T-helper 17 cell (primary cell): Measurements from ENCODE around the gene MICAL2. TPM values are rescaled to one million over a fixed set of nuclear protein-coding genes. Genes with fewer than 3 reads are reported as not detected.
A peak's percentile ranks its signal among the peaks of the same experiment; 100 is the strongest.

ENCODE experiments used
- ATAC-seq: fragments of 150-1000 bp; cut with Tn5 transposase; 2 replicates; pipeline ENCODE4 v1.10.0; 2021; ENCODE audit warnings: mild to moderate bottlenecking, moderate library complexity
- DNase-seq, 3 donors: peaks; one replicate each; pipeline versions ENCODE4 v3.0.0 to v3.0.0-alpha.2; 2020 to 2021
- H3K9me3 ChIP-seq: one replicate; pipeline ENCODE4 v1.7.0; 2013; ENCODE audit warnings: low read length, mild to moderate bottlenecking; ENCODE audit not compliant: control insufficient read depth, poor library complexity, severe bottlenecking
- H3K27ac Mint-ChIP-seq: one replicate; pipeline ENCODE4 v1.8.0; 2022; ENCODE audit warnings: mild to moderate bottlenecking, moderate library complexity, mixed read lengths
- H3K27me3 Mint-ChIP-seq: one replicate; pipeline ENCODE4 v1.8.0; 2022; ENCODE audit warnings: mixed read lengths
- H3K36me3 Mint-ChIP-seq: one replicate; pipeline ENCODE4 v1.8.0; 2022; ENCODE audit warnings: low read depth, mixed read lengths
- H3K4me1 Mint-ChIP-seq: one replicate; pipeline ENCODE4 v1.8.0; 2022; ENCODE audit warnings: mild to moderate bottlenecking, mixed read lengths
- H3K4me3 Mint-ChIP-seq: one replicate; pipeline ENCODE4 v1.8.0; 2022; ENCODE audit warnings: mild to moderate bottlenecking, moderate library complexity, mixed read lengths
- total RNA-seq, 4 donors: library from RNA in 2 of 4; stranded (reverse) in 2 of 4; gene quantifications; one replicate each; pipeline ENCODE4 v1.2.3 and lab custom pipeline; 2022 to 2026

Gene MICAL2
- total RNA-seq, 2 donors from 2014 or later = 52.0 to 66.9 TPM

DNA sequence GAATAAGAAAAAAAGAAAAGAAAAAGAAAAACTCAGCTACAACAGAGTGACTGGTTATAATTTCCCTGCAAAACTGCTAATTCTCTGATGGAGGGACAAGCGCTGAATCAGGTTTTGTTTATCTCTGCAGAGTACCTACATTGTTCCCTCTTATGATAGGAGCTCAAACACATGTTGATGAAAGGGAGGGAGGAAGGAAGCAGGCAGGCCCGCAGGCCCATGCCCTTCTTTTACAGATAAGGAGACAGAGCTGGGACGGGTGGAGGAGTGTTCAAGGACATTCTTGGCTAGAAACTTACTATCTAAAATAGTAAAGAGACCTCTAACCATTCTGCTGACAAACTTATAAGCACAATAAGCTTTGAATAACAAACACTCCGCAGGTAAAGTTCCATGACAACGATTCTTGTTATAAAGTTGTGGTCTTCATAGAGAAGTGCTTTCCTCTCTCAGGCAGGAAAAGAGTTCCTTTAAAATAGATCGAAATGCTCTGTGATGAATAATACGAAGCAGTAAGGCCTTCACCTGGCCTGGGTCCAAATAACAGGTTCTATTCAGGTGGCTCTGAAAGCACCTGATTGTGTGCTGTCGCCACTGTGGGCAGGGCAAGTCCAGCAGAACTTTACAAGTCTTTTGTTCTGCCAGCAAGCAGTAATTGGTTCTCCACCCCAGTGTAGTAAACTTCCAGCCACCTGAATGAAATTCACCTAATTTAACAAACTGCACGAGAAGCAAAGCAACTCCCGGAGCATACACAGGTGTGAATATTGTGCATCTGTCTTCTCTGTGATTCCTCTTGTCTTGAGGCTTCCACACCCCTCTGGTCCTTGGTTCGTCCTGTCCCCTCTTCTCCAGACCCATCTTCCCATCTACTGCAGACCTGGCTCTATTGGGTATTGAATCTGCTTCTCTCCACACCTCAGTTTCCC is 15.3 kb upstream of the MICAL2 start:
- H3K27ac Mint-ChIP-seq = no peak overlapping the region
- no peaks in the 10 kb centered on the region for H3K27me3 Mint-ChIP-seq
- ATAC-seq (no peak), DNase-seq (no peak)
- H3K4me3 Mint-ChIP-seq = no peak overlapping the region
- peaks cover 30% of the 10 kb centered on the region for H3K4me1 Mint-ChIP-seq
- peaks cover 3% of the 10 kb centered on the region for H3K36me3 Mint-ChIP-seq
- no peaks in the 10 kb centered on the region for H3K9me3 ChIP-seq

GRCh38 chr11:12097219-12097618 is 13.2 kb upstream of the MICAL2 start:
- DNase-seq = no peak
- H3K27ac Mint-ChIP-seq = no peak overlapping the region
- peaks cover 18% of the 10 kb centered on the region for H3K4me1 Mint-ChIP-seq
- no peak overlapping the region for H3K4me3 Mint-ChIP-seq
- no peaks in the 10 kb centered on the region for H3K27me3 Mint-ChIP-seq
- peaks cover 3% of the 10 kb centered on the region for H3K36me3 Mint-ChIP-seq
- no peaks in the 10 kb centered on the region for H3K9me3 ChIP-seq
- ATAC-seq = no peak

DNA sequence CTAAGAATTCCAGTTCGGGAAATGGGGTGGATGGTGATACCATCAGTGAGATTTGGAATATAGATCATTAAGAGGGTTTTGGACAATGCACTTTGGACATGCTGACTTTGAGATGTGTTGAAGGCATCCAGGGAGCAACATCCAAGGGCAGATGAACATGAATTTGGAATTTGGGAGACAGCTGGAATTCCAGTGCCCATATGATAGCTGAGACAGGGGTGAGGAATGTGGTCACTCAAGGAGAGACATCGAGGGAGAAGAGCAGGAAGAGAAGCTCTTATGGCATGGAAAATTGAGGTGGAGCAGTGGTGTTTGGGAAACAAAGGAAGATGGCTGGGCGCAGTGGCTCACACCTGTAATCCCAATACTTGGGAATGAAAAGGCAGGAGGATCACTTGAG is 11.8 kb upstream of the MICAL2 start:
- Mint-ChIP-seq H3K27ac (peak overlapping the region; percentile 41), H3K27me3 (no peaks in the 10 kb centered on the region), H3K36me3 (peaks cover 3% of the 10 kb centered on the region), H3K4me1 (peaks cover 21% of the 10 kb centered on the region), H3K4me3 (no peak overlapping the region)
- no peaks in the 10 kb centered on the region for H3K9me3 ChIP-seq
- ATAC-seq (no peak), DNase-seq (no peak)

- no peak for ATAC-seq
- Mint-ChIP-seq H3K27me3 (no peaks in the 10 kb centered on the region), H3K4me1 (peaks cover 17% of the 10 kb centered on the region), H3K4me3 (no peak overlapping the region), H3K27ac (peak overlapping the region; percentile 41), H3K36me3 (peaks cover 3% of the 10 kb centered on the region)
- no peaks in the 10 kb centered on the region for H3K9me3 ChIP-seq
- DNase-seq = no peak
Measured at GRCh38 chr11:12099132-12099873, 11.1 kb upstream of the MICAL2 start.

DNA sequence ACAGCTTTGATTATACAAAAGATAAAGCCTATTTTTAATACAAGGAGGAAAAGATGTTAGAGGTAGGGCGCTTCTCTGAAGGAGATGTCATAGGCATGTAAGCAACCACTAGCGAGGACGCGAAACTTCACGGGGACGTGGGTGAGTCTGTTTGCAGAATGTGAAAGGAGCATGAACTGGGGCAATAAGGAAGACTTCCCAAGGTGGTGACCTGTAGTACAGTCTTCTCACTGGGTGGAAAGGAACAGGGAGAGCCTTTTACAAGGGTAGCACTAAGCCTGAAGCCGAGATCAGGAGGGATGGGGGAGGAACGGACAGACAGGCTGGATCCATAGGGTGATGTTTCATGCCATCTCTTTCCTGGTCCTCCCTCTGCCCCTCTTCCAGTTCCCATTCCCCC is 10.0 kb upstream of the MICAL2 start:
- Mint-ChIP-seq H3K27me3 (no peaks in the 10 kb centered on the region), H3K4me3 (no peak overlapping the region), H3K27ac (peak overlapping the region; percentile 14), H3K4me1 (peaks cover 17% of the 10 kb centered on the region), H3K36me3 (peaks cover 3% of the 10 kb centered on the region)
- DNase-seq (no peak), ATAC-seq (no peak)
- no peaks in the 10 kb centered on the region for H3K9me3 ChIP-seq

GRCh38 chr11:12100841-12101242 is 9.5 kb upstream of the MICAL2 start:
- no peak for DNase-seq
- Mint-ChIP-seq H3K4me1 (peaks cover 14% of the 10 kb centered on the region), H3K4me3 (no peak overlapping the region), H3K27me3 (no peaks in the 10 kb centered on the region), H3K27ac (peak overlapping the region; percentile 14), H3K36me3 (no peaks in the 10 kb centered on the region)
- H3K9me3 ChIP-seq = no peaks in the 10 kb centered on the region
- no peak for ATAC-seq

DNA sequence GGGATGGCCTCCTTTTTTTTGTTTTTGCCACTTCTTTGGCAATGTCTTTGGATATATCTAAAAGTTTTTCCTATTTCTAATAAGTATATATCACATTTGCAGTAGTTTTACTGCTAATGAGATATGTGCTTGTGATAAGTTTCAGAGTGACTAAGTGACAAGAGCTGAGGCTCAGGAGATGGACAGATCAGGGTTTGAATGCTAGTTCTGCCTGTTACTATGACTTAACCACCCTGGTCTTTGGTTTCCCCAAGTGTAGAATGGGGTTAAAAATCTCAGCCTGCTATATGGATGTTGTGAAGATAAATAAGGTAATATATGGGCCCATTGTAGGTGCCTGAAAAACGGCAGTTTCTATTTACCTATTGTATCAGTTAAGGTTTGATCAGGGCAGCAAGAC is 9.1 kb upstream of the MICAL2 start:
- Mint-ChIP-seq H3K4me1 (peaks cover 17% of the 10 kb centered on the region), H3K4me3 (no peak overlapping the region)

GRCh38 chr11:12102588-12103410 is 7.6 kb upstream of the MICAL2 start:
- no peak for ATAC-seq
- Mint-ChIP-seq H3K27me3 (no peaks in the 10 kb centered on the region), H3K4me1 (peaks cover 19% of the 10 kb centered on the region)

More for the DNA sequence above, 9.1 kb upstream of the MICAL2 start:
- Mint-ChIP-seq H3K36me3 (no peaks in the 10 kb centered on the region), H3K27me3 (no peaks in the 10 kb centered on the region), H3K27ac (no peak overlapping the region)
- DNase-seq = no peak
- no peaks in the 10 kb centered on the region for H3K9me3 ChIP-seq
- no peak for ATAC-seq

DNA sequence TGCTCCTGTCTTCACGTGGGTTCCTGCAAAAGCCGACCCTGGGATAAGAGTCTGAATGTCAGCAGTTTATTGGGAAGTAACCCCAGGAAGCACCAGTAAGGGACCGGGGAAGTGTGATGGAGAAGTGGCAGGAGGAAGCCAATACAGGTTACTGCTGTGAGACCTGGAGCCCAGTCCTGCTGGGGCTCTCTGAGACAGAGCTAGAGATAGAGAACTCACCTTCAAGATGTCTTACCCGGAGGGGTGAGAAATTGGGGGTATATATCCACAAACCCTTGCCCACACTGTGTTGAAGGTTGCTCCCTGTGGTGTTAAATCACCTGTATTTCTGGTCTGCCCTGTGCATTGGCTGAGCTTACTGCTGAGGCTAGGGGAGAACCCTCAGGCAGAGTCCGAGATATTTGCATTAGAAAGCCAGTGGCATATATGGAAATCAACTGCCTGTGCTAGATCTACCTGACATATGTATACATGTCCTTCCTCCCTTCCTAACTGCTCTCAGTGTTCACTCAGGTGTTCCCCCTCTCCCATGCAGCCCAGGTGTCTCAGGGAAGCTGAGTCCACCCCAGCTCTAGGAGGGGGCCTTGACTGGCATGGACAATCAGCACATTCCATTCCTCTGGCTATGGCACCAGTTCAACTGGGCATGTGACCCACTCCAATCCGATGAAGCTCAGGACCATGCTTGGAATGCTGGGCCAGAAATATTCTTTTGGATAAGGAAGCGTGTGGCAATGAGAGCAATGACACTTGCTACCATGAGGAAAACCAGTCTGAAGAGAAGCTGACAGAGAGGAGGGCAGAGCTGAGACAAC is 6.8 kb upstream of the MICAL2 start:
- ATAC-seq (no peak), DNase-seq (no peak)
- H3K27me3 Mint-ChIP-seq = no peaks in the 10 kb centered on the region
- peaks cover 16% of the 10 kb centered on the region for H3K4me1 Mint-ChIP-seq
- H3K4me3 Mint-ChIP-seq = no peak overlapping the region
- no peaks in the 10 kb centered on the region for H3K36me3 Mint-ChIP-seq
- no peaks in the 10 kb centered on the region for H3K9me3 ChIP-seq
- H3K27ac Mint-ChIP-seq = no peak overlapping the region

More at GRCh38 chr11:12102588-12103410, 7.6 kb upstream of the MICAL2 start:
- H3K36me3 Mint-ChIP-seq = no peaks in the 10 kb centered on the region
- no peaks in the 10 kb centered on the region for H3K9me3 ChIP-seq
- no peak for DNase-seq
- H3K4me3 Mint-ChIP-seq = no peak overlapping the region
- H3K27ac Mint-ChIP-seq = no peak overlapping the region

DNA sequence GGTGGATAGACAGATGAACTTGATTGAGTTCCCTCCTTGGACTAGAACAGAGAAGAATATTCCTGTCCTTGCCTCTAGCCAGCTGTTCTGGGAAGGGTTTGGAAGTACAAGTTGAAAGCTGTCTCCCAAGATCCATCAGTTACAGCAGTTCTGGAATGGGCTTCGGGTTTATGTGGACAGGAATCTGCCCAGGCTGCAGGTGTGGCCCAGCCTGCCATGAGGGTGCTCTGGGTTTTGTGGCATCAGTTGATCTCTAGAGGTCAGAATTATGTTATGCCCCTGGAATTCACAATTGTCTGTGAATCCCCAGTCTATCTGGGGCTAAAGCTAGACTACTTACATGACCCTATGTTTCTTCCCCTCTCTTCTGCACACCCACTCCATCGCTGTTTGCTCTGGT is 4.9 kb upstream of the MICAL2 start:
- H3K9me3 ChIP-seq = no peaks in the 10 kb centered on the region
- peaks cover 23% of the 10 kb centered on the region for H3K4me1 Mint-ChIP-seq
- no peak overlapping the region for H3K4me3 Mint-ChIP-seq
- no peak for ATAC-seq
- DNase-seq = no peak
- no peak overlapping the region for H3K27ac Mint-ChIP-seq
- no peaks in the 10 kb centered on the region for H3K27me3 Mint-ChIP-seq
- no peaks in the 10 kb centered on the region for H3K36me3 Mint-ChIP-seq

DNA sequence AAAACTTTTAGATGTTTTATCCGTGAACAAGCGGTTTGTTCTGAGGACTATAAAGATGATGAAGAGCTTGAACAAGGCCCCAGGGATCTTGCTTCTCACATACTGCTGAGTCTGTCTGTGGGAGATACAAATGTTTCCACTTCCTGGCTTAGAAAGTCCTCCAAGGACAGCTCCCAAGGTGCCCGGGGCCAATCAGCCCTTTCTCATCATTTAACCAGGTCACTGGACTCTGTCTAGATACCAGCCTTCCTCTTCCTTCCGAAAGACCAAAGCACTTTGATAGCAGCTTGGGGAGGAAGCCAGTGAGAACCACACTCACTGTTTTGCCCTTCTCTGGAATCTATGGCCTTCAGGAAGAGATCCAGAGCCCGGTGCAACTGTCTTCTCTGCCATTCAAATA is 4.3 kb upstream of the MICAL2 start:
- H3K27me3 Mint-ChIP-seq = no peaks in the 10 kb centered on the region
- H3K4me1 Mint-ChIP-seq = peaks cover 25% of the 10 kb centered on the region
- DNase-seq (no peak), ATAC-seq (no peak)
- H3K9me3 ChIP-seq = no peaks in the 10 kb centered on the region
- H3K27ac Mint-ChIP-seq = no peak overlapping the region
- H3K4me3 Mint-ChIP-seq = no peak overlapping the region
- H3K36me3 Mint-ChIP-seq = no peaks in the 10 kb centered on the region

DNA sequence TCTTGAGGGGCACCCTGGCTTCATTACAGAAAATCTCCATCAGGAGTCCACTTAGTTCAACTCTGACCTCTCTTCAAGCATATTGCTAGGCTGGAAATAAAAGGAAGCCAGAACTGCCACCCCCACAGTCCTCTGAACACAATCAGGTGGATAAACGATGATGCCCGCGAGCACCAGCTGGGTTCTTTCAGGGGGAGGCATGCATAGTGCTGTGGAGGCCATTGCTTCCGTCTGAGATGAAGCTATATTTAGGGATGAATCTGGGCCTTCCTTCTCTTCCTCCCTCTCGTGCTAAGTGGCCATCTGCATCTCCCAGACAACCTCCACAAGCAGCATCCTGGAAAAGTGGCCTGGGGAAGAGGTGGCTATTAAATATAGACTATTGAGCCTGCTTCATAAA is 3.9 kb upstream of the MICAL2 start:
- DNase-seq (no peak), ATAC-seq (no peak)
- H3K27me3 Mint-ChIP-seq = no peaks in the 10 kb centered on the region
- H3K27ac Mint-ChIP-seq = no peak overlapping the region
- no peaks in the 10 kb centered on the region for H3K9me3 ChIP-seq
- H3K4me1 Mint-ChIP-seq = peaks cover 29% of the 10 kb centered on the region
- H3K4me3 Mint-ChIP-seq = no peak overlapping the region
- no peaks in the 10 kb centered on the region for H3K36me3 Mint-ChIP-seq
